HG03159 (cell line): ENCODE data around the gene DSC3.
A peak's percentile ranks its signal among the peaks of the same experiment; 100 is the strongest.
"Not testable (repeated sequence)": the region's sequence is repeated elsewhere in the genome, so short reads cannot be mapped to it uniquely, and the experiment has no call there.

Experiments
- ATAC-seq: cut with Tn5 transposase; IDR thresholded peaks from one replicate; pipeline ENCODE4 v1.9.1; 2021; ENCODE audit warnings: mild to moderate bottlenecking, moderate library complexity; ENCODE audit not compliant: unreplicated experiment

Gene DSC3

GRCh38 chr18:30978091-30978490, 64.5 kb downstream of the DSC3 start:
- not testable (repeated sequence) for ATAC-seq

DNA sequence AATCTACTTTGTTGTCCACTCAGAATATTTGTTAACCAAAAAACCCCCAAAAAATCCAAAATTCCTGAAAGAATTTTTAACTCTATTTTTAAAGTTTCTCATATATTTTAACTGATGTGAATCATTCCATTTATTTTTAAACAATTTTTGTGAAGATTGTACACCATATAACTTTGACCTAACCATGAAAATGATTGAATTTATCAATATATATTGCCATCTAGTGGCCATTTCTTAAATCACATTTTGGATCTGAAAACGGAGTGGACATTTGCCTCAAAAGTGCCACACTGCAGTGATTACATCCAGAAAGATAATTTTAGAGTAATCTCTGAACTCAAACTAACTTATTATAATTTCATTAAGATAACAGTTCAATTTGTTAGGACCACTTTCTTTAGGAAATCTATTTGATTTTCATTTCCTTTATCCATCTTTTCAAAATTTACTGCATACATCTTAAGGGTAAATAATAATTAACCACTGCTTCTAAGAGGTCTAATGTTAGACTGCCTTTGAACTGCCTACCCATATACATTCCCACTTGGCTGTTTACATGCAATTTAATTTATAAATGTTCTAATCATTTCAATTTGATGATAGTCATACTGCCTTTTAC, 71.1 kb downstream of the DSC3 start:
- peak; percentile 75 for ATAC-seq

DNA sequence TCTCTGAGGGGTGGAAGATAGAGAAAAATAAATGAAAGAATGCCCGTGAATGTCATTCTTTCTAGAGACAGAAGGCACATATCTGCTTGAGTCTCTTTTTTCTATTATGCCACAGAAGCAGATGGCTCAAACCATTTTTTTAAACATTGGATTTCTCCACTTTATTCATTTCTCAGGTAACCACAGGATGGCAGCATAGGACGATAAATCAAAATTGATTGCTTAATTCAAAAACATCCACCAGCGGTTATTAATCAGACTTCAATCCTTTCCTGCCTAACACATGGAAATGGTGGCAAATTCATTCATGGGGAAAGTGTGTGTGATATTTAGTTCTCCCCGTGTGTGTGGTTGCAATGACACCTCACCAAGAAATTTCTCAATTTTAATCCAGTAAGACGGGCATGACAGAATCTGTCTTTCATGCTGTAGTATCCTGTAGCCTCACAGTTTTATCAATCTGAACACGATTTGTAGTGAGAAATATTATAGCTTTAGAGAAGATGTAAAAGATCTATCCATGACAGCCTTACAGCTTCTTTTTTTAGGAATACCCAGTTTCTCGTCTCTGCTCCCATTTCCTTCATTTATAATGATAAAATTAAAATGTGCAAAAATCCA, 72.2 kb downstream of the DSC3 start:
- no peak for ATAC-seq

DNA sequence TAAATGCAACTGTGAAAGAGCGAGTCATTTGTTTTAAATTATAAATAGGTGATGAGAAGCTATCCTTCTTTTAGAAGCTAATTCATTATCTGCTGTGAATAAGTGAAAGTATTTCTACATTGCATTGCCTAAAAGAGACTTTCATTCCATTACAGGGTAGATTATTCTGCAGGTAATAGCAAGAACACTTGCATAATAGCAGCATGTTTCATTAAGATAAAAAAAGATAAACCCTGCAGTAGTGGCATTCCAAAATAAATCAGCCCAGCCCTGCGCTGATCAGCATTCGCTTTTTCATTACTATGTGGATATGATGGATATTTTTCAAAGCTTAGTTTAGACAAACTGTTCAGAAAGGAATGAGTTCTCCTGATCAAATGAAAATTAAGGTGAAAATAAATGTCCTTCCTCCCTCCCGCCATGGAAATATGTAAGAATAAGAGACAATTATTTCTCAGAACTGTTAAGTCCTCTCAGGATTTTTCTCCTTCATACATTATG, 72.8 kb downstream of the DSC3 start:
- no peak for ATAC-seq

DNA sequence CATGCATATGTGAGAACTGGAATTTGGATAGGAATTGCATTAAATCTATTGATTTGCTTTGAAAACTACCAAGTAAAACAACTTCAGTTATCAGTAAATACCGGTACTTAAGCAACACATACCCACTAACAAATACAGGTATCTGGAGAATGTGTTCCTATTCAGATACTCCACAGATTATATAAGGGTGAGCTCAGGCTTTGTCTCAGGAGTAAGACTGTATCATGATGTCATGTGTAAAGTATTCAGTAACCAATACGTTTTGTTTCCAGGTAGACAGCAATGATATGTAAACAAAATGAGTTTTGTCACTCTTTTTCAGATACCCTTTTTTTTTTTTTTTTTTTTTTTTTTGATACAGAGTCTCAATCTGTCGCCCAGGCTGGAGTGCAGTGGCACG, 74.8 kb downstream of the DSC3 start:
- ATAC-seq: no peak

DNA sequence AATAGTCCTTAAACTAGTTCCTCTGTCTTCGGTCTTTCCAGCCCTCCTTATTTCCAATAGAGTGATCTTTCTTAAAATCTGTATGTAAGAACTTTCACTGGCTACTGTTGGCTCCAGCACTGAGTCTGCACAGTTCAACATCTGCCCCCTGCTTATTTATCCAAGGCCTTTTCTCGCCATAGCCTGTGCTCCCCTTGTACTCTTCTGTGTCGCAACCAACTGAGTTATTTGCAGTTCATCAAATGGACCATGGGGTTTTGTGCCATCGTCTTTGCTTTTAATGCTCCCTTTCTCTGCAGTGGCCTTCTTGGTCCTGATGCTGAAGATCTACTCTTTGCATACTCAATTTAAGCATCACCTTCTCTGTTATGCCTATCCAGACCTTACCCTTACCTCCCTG, 77.3 kb downstream of the DSC3 start:
- ATAC-seq: no peak

DNA sequence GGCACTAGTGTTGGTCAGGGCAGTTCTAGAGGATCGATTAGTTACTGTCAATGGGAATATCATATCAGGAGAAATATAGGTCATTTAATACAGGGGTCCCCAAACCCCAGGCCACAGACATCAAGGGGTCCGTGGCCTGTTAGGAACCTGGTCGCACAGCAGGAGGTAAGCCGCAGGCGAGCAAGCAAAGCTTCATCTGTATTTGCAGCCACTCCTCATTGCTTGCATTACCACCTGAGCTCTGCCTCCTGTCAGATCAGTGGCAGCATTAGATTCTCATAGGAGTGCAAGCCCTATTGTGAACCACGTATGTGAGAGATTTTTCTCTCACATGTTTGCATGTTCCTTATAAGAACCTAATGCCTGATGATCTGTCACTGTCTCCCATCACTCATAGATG, 81.9 kb downstream of the DSC3 start:
- ATAC-seq: no peak

DNA sequence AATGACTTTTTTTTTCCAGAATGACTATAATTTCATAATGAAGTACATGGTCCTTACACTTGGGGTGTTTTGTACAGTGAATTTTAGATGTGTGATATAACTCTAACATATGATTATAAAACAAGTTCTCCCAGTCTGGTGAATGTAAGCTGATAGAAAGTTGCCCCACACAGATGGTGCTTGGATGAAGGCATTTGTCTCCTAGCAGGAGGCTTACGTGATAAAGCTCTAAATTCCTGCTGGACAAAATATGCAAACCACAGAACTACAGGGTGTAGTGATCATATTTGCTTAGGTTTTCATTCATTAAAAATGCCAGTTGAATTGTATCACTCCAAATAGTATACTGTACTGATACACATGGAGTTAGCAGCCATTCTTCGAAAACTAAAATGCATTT, 85.5 kb downstream of the DSC3 start:
- ATAC-seq: no peak

GRCh38 chr18:30954262-30954661, 88.3 kb downstream of the DSC3 start:
- no peak for ATAC-seq

GRCh38 chr18:30945761-30946160, 96.8 kb downstream of the DSC3 start:
- no peak for ATAC-seq

DNA sequence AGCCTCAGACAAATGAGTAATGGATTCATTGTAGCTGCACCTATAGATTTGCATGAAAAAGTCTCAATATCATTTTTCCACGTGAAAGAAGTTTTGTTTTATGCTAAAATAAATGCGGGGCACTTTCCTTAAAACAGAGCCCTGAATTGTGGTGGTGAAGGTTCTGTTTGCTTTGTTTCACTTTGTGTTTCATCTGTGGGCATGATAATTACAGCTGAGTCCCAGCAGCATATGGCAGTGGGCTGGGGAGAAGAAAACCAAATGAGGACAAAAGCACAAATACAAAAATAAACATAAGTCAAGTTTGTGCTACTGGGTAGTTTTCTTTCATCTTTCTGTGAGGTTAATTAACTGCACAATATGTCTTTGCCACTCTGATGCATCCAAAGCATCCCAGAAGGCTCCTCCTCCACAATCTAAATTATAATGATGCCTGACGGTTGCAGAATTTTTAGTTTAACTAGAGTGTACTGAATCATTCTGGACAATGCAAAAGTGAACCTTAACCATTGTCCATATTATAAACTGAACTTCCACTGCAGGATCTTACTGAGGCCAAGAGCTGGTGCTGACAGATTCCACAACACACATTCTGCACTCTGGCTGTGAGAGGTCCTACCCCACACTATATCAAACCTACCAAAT, 97.6 kb downstream of the DSC3 start:
- no peak for ATAC-seq

DNA sequence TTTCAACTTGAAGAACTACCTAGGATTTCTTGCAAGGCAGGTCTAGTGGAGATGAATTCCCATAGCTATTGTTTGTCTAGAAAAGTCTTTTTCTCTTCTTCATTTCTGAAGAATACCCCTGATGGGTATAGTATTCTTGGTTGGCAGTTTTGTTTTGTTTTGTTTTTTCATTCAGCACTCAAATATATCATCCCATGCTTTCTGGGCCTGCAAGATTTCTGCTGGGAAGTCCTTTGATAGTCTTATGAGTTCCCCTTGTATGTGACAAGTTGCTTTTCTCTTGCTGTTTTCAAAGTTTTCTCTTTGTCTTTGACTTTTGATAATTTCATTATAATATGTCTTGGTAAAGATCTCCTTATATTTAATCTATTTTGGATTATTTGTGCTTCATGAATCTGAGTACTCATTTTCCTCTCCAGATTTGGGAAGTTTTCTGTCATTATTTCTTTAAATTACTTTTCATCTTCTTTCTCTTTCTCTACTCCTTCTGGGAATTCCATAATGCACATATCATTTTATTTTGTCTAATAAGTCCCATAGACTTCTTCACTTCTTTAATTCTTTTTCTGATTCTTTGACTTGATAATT, 101.5 kb downstream of the DSC3 start:
- ATAC-seq: no peak
